ENCODE data around the gene DHX34.
A peak's percentile ranks its signal among the peaks of the same experiment; 100 is the strongest.
"Not testable (repeated sequence)": the region's sequence is repeated elsewhere in the genome, so short reads cannot be mapped to it uniquely, and the experiment has no call there.

Gene DHX34

DNA sequence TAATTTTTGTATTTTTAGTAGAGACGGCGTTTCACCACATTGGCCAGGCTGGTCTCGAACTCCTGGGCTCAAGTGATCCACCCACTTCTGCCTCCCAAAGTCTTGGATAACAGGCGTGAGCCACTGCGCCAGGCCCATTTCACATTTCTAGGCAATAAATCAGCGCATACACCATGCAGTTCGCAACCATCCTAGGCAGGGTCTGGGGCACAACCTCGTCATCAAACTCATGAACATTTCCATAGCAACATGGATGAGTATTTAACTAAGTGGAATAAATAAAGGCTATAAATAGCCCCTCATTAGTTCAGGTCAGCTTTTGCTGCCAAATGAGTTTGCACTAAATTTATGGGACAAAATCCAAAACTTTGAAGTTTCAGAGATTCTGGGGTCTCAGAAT, 62.0 kb downstream of the DHX34 start:
- no peaks in the 10 kb centered on the region for H3K36me3 ChIP-seq (replicated peaks; ENCODE audit: low read depth, low read length)
- H3K4me1 ChIP-seq (ENCODE audit: low read length): no peaks in the 10 kb centered on the region
- 0 out of 2 replicates have a peak, but pooled peaks cover 3% of the 10 kb centered on the region for H4K20me1 ChIP-seq (ENCODE audit: insufficient read depth, low read length)
- H3K27ac ChIP-seq (ENCODE audit: low read length): no peak overlapping the region
- H3K9me3 ChIP-seq (ENCODE audit: insufficient read depth, low read length): no peaks in the 10 kb centered on the region
- H3K4me3 ChIP-seq (ENCODE audit: low read length): no peak overlapping the region
- H2AFZ ChIP-seq (ENCODE audit: low read depth, low read length): no peak overlapping the region
- H3K79me2 ChIP-seq (ENCODE audit: low read length): no peaks in the 10 kb centered on the region
- no peak overlapping the region for H3K9ac ChIP-seq (ENCODE audit: low read length)
- TF ChIP-seq, protein P1, sequence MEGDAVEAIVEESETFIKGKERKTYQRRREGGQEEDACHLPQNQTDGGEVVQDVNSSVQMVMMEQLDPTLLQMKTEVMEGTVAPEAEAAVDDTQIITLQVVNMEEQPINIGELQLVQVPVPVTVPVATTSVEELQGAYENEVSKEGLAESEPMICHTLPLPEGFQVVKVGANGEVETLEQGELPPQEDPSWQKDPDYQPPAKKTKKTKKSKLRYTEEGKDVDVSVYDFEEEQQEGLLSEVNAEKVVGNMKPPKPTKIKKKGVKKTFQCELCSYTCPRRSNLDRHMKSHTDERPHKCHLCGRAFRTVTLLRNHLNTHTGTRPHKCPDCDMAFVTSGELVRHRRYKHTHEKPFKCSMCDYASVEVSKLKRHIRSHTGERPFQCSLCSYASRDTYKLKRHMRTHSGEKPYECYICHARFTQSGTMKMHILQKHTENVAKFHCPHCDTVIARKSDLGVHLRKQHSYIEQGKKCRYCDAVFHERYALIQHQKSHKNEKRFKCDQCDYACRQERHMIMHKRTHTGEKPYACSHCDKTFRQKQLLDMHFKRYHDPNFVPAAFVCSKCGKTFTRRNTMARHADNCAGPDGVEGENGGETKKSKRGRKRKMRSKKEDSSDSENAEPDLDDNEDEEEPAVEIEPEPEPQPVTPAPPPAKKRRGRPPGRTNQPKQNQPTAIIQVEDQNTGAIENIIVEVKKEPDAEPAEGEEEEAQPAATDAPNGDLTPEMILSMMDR (IDR thresholded peaks at IDR 0.05; ENCODE audit: low read depth, low read length): no peak
- no peak for TF ChIP-seq EZH2phosphoT487 (IDR thresholded peaks at IDR 0.05; ENCODE audit: low read depth)
- H3K4me2 ChIP-seq (ENCODE audit: low read length): no peak overlapping the region
- peaks cover 6% of the 10 kb centered on the region; the same call in 1 of the 2 replicates for H3K27me3 ChIP-seq (ENCODE audit: low read depth, low read length)

DNA sequence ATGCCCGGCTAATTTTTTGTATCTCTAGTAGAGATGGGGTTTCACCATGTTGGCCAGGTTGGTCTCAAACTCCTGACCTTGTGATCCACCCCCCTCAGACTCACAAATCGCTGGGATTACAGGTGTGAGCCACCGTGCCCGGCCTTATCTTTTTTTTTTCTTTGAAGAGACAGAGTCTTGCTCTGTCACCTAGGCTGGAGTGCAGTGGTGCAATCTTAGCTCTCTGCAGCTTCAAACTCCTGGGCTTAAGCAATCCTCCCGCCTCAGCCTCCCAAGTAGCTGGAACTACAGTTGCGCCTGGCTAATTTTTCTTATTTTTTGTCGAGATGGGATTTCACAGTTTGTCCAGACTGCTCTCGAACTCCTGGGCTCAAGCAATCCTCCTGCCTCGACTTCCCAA, 62.6 kb downstream of the DHX34 start:
- H3K27ac ChIP-seq (ENCODE audit: low read length); H3K9ac ChIP-seq (ENCODE audit: low read length); H3K4me2 ChIP-seq (ENCODE audit: low read length); H3K9me3 ChIP-seq (ENCODE audit: insufficient read depth, low read length); H3K79me2 ChIP-seq (ENCODE audit: low read length); H3K4me1 ChIP-seq (ENCODE audit: low read length); H3K4me3 ChIP-seq (ENCODE audit: low read length); H2AFZ ChIP-seq (ENCODE audit: low read depth, low read length); H3K36me3 ChIP-seq (replicated peaks; ENCODE audit: low read depth, low read length); H4K20me1 ChIP-seq (ENCODE audit: insufficient read depth, low read length): not testable (repeated sequence)
- H3K27me3 ChIP-seq (ENCODE audit: low read depth, low read length): peaks cover 12% of the 10 kb centered on the region

DNA sequence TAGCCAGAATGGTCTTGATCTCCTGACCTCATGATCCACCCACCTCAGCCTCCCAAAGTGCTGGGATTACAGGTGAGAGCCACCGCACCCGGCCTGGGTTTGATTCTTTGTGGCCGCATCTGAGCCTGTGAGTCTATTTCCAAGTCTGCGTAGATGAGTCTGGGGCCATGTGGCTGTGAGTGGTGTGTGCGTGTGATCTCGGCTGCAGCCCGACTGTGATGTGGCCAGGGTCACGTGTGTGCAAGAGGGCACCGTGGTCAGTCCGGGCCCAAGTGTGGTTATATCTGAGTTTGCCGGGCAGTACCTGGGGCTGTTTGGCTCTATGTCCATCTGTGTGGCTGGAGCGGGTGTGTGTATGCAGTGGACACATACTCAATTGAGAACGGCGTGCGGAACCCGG, 64.8 kb downstream of the DHX34 start:
- TF ChIP-seq, protein P1 (IDR thresholded peaks at IDR 0.05; ENCODE audit: low read depth, low read length): no peak
- no peak for TF ChIP-seq EZH2phosphoT487 (IDR thresholded peaks at IDR 0.05; ENCODE audit: low read depth)
- H3K4me3 ChIP-seq (ENCODE audit: low read length): no peak overlapping the region
- H3K4me2 ChIP-seq (ENCODE audit: low read length): no peak overlapping the region
- no peaks in the 10 kb centered on the region for H3K79me2 ChIP-seq (ENCODE audit: low read length)
- H3K36me3 ChIP-seq (replicated peaks; ENCODE audit: low read depth, low read length): no peaks in the 10 kb centered on the region
- no peaks in the 10 kb centered on the region for H3K9me3 ChIP-seq (ENCODE audit: insufficient read depth, low read length)
- peaks cover 34% of the 10 kb centered on the region for H3K27me3 ChIP-seq (ENCODE audit: low read depth, low read length)
- no peak overlapping the region for H3K27ac ChIP-seq (ENCODE audit: low read length)
- no peak overlapping the region for H2AFZ ChIP-seq (ENCODE audit: low read depth, low read length)
- H3K9ac ChIP-seq (ENCODE audit: low read length): no peak overlapping the region
- H3K4me1 ChIP-seq (ENCODE audit: low read length): no peaks in the 10 kb centered on the region
- H4K20me1 ChIP-seq (ENCODE audit: insufficient read depth, low read length): 0 out of 2 replicates have a peak, but pooled peaks cover 4% of the 10 kb centered on the region

DNA sequence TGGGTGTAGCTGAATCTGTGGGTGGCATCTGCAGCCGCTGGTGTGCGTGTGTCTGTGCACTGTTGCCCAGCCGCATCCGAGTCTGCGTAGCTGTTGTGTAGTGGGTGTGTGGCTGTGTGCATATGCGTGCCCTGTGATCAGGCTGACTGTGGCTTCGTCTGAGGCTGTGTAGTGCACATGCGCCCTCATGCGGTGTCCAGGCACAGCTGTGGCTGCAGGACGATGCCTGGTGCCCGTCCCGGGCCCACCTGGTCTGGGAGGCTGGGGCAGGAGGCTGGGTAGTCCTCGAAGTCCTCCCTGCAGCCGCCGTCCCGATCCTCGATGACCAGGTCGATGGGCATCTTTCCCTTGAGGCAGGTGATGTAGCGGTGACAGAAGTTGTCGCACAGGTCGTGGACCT, 65.4 kb downstream of the DHX34 start:
- TF ChIP-seq EZH2phosphoT487 (IDR thresholded peaks at IDR 0.05; ENCODE audit: low read depth): no peak
- TF ChIP-seq, protein P1 (IDR thresholded peaks at IDR 0.05; ENCODE audit: low read depth, low read length): peak; percentile 35
- H3K4me1 ChIP-seq (ENCODE audit: low read length): no peaks in the 10 kb centered on the region
- H3K79me2 ChIP-seq (ENCODE audit: low read length): no peaks in the 10 kb centered on the region

More for the DNA sequence above, 65.4 kb downstream of the DHX34 start:
- H3K27ac ChIP-seq (ENCODE audit: low read length): no peak overlapping the region
- no peak overlapping the region for H3K9ac ChIP-seq (ENCODE audit: low read length)
- 0 out of 2 replicates have a peak, but pooled peaks cover 4% of the 10 kb centered on the region for H4K20me1 ChIP-seq (ENCODE audit: insufficient read depth, low read length)
- no peaks in the 10 kb centered on the region for H3K36me3 ChIP-seq (replicated peaks; ENCODE audit: low read depth, low read length)
- no peak overlapping the region for H3K4me2 ChIP-seq (ENCODE audit: low read length)
- no peak overlapping the region for H2AFZ ChIP-seq (ENCODE audit: low read depth, low read length)
- no peak overlapping the region for H3K4me3 ChIP-seq (ENCODE audit: low read length)
- no peaks in the 10 kb centered on the region for H3K9me3 ChIP-seq (ENCODE audit: insufficient read depth, low read length)
- peaks cover 37% of the 10 kb centered on the region for H3K27me3 ChIP-seq (ENCODE audit: low read depth, low read length)
